ENCODE data around the gene ZSCAN5A.
"Not testable (repeated sequence)": the region's sequence is repeated elsewhere in the genome, so short reads cannot be mapped to it uniquely, and the experiment has no call there.

DNA sequence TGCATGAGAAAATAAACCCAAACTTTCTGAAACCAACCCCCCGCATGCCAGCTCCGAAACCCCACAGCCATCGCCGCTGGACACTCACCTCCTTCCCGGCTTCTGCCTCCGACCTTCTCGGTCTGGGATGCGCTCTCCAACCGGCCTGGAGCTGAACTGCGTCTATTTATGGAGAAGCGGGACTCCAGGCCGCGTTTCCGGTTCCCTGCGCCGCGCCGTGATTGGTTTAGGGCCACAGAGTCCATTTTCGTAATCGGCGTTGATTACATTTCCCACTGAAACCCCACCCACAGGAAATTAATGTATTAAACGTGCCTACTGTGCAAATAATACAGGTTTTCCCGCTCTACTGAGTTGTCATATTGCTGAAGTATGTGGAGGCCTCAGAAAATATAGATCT lies 117.0 kb downstream of the ZSCAN5A start, which contains the start of gene ZSCAN5B:
- not testable (repeated sequence) for TF ChIP-seq TSHZ2 (CRISPR knock-in tag; IDR thresholded peaks at IDR 0.05); OSR1 (CRISPR knock-in tag; IDR thresholded peaks at IDR 0.05); TOX (CRISPR knock-in tag; IDR thresholded peaks at IDR 0.05; ENCODE audit: borderline replicate concordance); ARNTL (CRISPR knock-in tag; IDR thresholded peaks at IDR 0.05; ENCODE audit: borderline replicate concordance, low read depth); ZNF70 (CRISPR knock-in tag; IDR thresholded peaks at IDR 0.05); RARB (CRISPR knock-in tag; IDR thresholded peaks at IDR 0.05)
- TF ChIP-seq, protein P1, sequence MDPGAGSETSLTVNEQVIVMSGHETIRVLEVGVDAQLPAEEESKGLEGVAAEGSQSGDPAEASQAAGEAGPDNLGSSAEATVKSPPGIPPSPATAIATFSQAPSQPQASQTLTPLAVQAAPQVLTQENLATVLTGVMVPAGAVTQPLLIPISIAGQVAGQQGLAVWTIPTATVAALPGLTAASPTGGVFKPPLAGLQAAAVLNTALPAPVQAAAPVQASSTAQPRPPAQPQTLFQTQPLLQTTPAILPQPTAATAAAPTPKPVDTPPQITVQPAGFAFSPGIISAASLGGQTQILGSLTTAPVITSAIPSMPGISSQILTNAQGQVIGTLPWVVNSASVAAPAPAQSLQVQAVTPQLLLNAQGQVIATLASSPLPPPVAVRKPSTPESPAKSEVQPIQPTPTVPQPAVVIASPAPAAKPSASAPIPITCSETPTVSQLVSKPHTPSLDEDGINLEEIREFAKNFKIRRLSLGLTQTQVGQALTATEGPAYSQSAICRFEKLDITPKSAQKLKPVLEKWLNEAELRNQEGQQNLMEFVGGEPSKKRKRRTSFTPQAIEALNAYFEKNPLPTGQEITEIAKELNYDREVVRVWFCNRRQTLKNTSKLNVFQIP (CRISPR knock-in tag; IDR thresholded peaks at IDR 0.05; ENCODE audit: borderline replicate concordance, low read depth) = not testable (repeated sequence)
- TF ChIP-seq, protein P2, sequence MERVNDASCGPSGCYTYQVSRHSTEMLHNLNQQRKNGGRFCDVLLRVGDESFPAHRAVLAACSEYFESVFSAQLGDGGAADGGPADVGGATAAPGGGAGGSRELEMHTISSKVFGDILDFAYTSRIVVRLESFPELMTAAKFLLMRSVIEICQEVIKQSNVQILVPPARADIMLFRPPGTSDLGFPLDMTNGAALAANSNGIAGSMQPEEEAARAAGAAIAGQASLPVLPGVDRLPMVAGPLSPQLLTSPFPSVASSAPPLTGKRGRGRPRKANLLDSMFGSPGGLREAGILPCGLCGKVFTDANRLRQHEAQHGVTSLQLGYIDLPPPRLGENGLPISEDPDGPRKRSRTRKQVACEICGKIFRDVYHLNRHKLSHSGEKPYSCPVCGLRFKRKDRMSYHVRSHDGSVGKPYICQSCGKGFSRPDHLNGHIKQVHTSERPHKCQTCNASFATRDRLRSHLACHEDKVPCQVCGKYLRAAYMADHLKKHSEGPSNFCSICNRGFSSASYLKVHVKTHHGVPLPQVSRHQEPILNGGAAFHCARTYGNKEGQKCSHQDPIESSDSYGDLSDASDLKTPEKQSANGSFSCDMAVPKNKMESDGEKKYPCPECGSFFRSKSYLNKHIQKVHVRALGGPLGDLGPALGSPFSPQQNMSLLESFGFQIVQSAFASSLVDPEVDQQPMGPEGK (CRISPR knock-in tag; IDR thresholded peaks at IDR 0.05; ENCODE audit: borderline replicate concordance) = not testable (repeated sequence)

All from SK-N-SH treated with all-trans-retinoic acid at 6 μM for 48 hours (cell line).